ENCODE results near the gene METTL3.

DNA sequence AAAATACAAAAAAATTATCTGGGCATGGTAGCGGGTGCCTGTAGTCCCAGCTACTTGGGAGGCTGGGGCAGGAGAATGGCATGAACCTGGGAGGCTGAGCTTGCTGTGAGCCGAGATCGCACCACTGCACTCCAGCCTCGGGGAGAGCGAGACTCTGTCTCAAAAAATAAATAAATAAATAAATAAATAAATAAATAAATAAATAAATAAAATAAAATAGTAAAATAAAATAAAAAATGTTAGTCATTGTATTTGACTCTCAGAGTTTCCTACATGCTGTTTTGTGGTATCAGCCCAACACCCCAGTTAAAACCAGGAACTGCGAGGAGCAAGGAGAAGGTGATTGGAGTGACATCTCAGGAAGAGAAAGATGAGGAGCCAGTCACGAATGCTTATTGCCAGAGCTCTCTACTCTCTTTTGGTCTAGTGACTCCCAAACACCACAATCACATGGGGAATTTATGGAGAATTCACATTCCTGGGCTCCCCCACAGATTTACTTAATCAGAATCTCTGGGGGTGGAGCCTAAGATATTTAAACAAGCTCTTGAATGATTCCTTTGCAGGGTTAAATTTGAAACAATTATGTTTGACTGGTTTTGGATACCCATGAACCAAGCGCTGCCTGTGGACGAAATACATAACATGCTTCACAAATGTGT lies 30.4 kb upstream of the METTL3 start:
- no peak for TF ChIP-seq POLR2A (IDR thresholded peaks at IDR 0.05)
- TF ChIP-seq, protein P1, sequence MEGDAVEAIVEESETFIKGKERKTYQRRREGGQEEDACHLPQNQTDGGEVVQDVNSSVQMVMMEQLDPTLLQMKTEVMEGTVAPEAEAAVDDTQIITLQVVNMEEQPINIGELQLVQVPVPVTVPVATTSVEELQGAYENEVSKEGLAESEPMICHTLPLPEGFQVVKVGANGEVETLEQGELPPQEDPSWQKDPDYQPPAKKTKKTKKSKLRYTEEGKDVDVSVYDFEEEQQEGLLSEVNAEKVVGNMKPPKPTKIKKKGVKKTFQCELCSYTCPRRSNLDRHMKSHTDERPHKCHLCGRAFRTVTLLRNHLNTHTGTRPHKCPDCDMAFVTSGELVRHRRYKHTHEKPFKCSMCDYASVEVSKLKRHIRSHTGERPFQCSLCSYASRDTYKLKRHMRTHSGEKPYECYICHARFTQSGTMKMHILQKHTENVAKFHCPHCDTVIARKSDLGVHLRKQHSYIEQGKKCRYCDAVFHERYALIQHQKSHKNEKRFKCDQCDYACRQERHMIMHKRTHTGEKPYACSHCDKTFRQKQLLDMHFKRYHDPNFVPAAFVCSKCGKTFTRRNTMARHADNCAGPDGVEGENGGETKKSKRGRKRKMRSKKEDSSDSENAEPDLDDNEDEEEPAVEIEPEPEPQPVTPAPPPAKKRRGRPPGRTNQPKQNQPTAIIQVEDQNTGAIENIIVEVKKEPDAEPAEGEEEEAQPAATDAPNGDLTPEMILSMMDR (IDR thresholded peaks at IDR 0.05), result no peak

Data from thyroid gland (tissue), 4 donors.